Measurements from ENCODE around the gene MARCO. TPM values are rescaled to one million over a fixed set of nuclear protein-coding genes. Genes with fewer than 3 reads are reported as not detected.

MARCO gene
- under 1 TPM in 2 of 3 donors, not detected in 1; 0.22 to 0.56 TPM for total RNA-seq

GRCh38 chr2:118942031-118942430, at the start of gene MARCO:
Gene MARCO (plus strand): TSS chr2:118942194. CDS start chr2:118942301, 107 bp downstream.
- ATAC-seq (no peak), DNase-seq (no peak)
- H3K36me3 Mint-ChIP-seq (ENCODE audit: insufficient read depth): no peaks in the 10 kb centered on the region
- H3K27me3 Mint-ChIP-seq (ENCODE audit: low read depth): peaks cover 9% of the 10 kb centered on the region
- H3K4me3 Mint-ChIP-seq: no peak within 1 kb of the TSS
- H3K9me3 Mint-ChIP-seq: no peaks in the 10 kb centered on the region
- peaks cover 7% of the 10 kb centered on the region for H3K4me1 Mint-ChIP-seq (ENCODE audit: low read depth)

GRCh38 chr2:118893100-118893499, 48.9 kb upstream of the MARCO start:
- ATAC-seq (no peak), DNase-seq (no peak)
- no peak overlapping the region for H3K4me3 Mint-ChIP-seq
- H3K9me3 Mint-ChIP-seq: peaks cover 15% of the 10 kb centered on the region
- no peaks in the 10 kb centered on the region for H3K27me3 Mint-ChIP-seq (ENCODE audit: low read depth)
- no peaks in the 10 kb centered on the region for H3K4me1 Mint-ChIP-seq (ENCODE audit: low read depth)
- no peaks in the 10 kb centered on the region for H3K36me3 Mint-ChIP-seq (ENCODE audit: insufficient read depth)

GRCh38 chr2:118902266-118903028, 39.5 kb upstream of the MARCO start:
- Mint-ChIP-seq H3K27me3 (ENCODE audit: low read depth) (peaks cover 2% of the 10 kb centered on the region), H3K9me3 (peaks cover 4% of the 10 kb centered on the region), H3K4me3 (no peak overlapping the region), H3K36me3 (ENCODE audit: insufficient read depth) (no peaks in the 10 kb centered on the region), H3K4me1 (ENCODE audit: low read depth) (peaks cover 27% of the 10 kb centered on the region)
- DNase-seq (no peak), ATAC-seq (no peak)

- Mint-ChIP-seq H3K4me3 (no peak overlapping the region), H3K27me3 (ENCODE audit: low read depth) (peaks cover 2% of the 10 kb centered on the region), H3K36me3 (ENCODE audit: insufficient read depth) (no peaks in the 10 kb centered on the region), H3K9me3 (peaks cover 4% of the 10 kb centered on the region), H3K4me1 (ENCODE audit: low read depth) (peaks cover 27% of the 10 kb centered on the region)
- ATAC-seq (no peak), DNase-seq (no peak)
These were observed 39.0 kb upstream of the MARCO start for GRCh38 chr2:118903029-118903351.

- ATAC-seq: no peak
- H3K4me3 Mint-ChIP-seq: no peak overlapping the region
- H3K4me1 Mint-ChIP-seq (ENCODE audit: low read depth): peaks cover 27% of the 10 kb centered on the region
- H3K9me3 Mint-ChIP-seq: peaks cover 4% of the 10 kb centered on the region
- H3K36me3 Mint-ChIP-seq (ENCODE audit: insufficient read depth): no peaks in the 10 kb centered on the region
- DNase-seq: no peak
- H3K27me3 Mint-ChIP-seq (ENCODE audit: low read depth): peaks cover 2% of the 10 kb centered on the region
These were observed 38.2 kb upstream of the MARCO start for GRCh38 chr2:118903551-118904479.

GRCh38 chr2:118905206-118905605, 36.8 kb upstream of the MARCO start:
- ATAC-seq: no peak
- Mint-ChIP-seq H3K36me3 (ENCODE audit: insufficient read depth) (no peaks in the 10 kb centered on the region), H3K4me1 (ENCODE audit: low read depth) (peaks cover 27% of the 10 kb centered on the region), H3K9me3 (peaks cover 4% of the 10 kb centered on the region), H3K27me3 (ENCODE audit: low read depth) (peaks cover 2% of the 10 kb centered on the region), H3K4me3 (no peak overlapping the region)
- DNase-seq: no peak

- H3K27me3 Mint-ChIP-seq (ENCODE audit: low read depth): peaks cover 2% of the 10 kb centered on the region
- no peak for ATAC-seq
- DNase-seq: no peak
- peaks cover 27% of the 10 kb centered on the region for H3K4me1 Mint-ChIP-seq (ENCODE audit: low read depth)
- H3K4me3 Mint-ChIP-seq: no peak overlapping the region
- H3K36me3 Mint-ChIP-seq (ENCODE audit: insufficient read depth): no peaks in the 10 kb centered on the region
- H3K9me3 Mint-ChIP-seq: peaks cover 4% of the 10 kb centered on the region
These were observed 35.8 kb upstream of the MARCO start for GRCh38 chr2:118906186-118906585.

GRCh38 chr2:118907759-118908158, 34.2 kb upstream of the MARCO start:
- H3K4me3 Mint-ChIP-seq: no peak overlapping the region
- H3K9me3 Mint-ChIP-seq: no peaks in the 10 kb centered on the region
- no peaks in the 10 kb centered on the region for H3K27me3 Mint-ChIP-seq (ENCODE audit: low read depth)
- peaks cover 18% of the 10 kb centered on the region for H3K4me1 Mint-ChIP-seq (ENCODE audit: low read depth)
- no peak for ATAC-seq
- no peaks in the 10 kb centered on the region for H3K36me3 Mint-ChIP-seq (ENCODE audit: insufficient read depth)
- DNase-seq: no peak

GRCh38 chr2:118909191-118909590, 32.8 kb upstream of the MARCO start:
- H3K4me3 Mint-ChIP-seq: no peak overlapping the region
- no peaks in the 10 kb centered on the region for H3K27me3 Mint-ChIP-seq (ENCODE audit: low read depth)
- DNase-seq (no peak), ATAC-seq (no peak)
- H3K9me3 Mint-ChIP-seq: no peaks in the 10 kb centered on the region
- peaks cover 4% of the 10 kb centered on the region for H3K4me1 Mint-ChIP-seq (ENCODE audit: low read depth)
- H3K36me3 Mint-ChIP-seq (ENCODE audit: insufficient read depth): no peaks in the 10 kb centered on the region

GRCh38 chr2:118911166-118911856, 30.7 kb upstream of the MARCO start:
- H3K4me3 Mint-ChIP-seq: no peak overlapping the region
- no peak for DNase-seq
- no peaks in the 10 kb centered on the region for H3K36me3 Mint-ChIP-seq (ENCODE audit: insufficient read depth)
- no peaks in the 10 kb centered on the region for H3K27me3 Mint-ChIP-seq (ENCODE audit: low read depth)
- no peak for ATAC-seq
- H3K9me3 Mint-ChIP-seq: no peaks in the 10 kb centered on the region
- no peaks in the 10 kb centered on the region for H3K4me1 Mint-ChIP-seq (ENCODE audit: low read depth)

- H3K27me3 Mint-ChIP-seq (ENCODE audit: low read depth): no peaks in the 10 kb centered on the region
- H3K9me3 Mint-ChIP-seq: no peaks in the 10 kb centered on the region
- H3K4me3 Mint-ChIP-seq: no peak overlapping the region
- no peak for DNase-seq
- ATAC-seq: no peak
- H3K4me1 Mint-ChIP-seq (ENCODE audit: low read depth): no peaks in the 10 kb centered on the region
- H3K36me3 Mint-ChIP-seq (ENCODE audit: insufficient read depth): no peaks in the 10 kb centered on the region
These were observed 30.1 kb upstream of the MARCO start for GRCh38 chr2:118911936-118912335.

GRCh38 chr2:118913131-118913802, 28.7 kb upstream of the MARCO start:
- Mint-ChIP-seq H3K4me3 (no peak overlapping the region), H3K27me3 (ENCODE audit: low read depth) (no peaks in the 10 kb centered on the region), H3K36me3 (ENCODE audit: insufficient read depth) (no peaks in the 10 kb centered on the region), H3K9me3 (no peaks in the 10 kb centered on the region), H3K4me1 (ENCODE audit: low read depth) (no peaks in the 10 kb centered on the region)
- DNase-seq: no peak
- ATAC-seq: no peak

- Mint-ChIP-seq H3K27me3 (ENCODE audit: low read depth) (no peaks in the 10 kb centered on the region), H3K4me3 (no peak overlapping the region), H3K4me1 (ENCODE audit: low read depth) (no peaks in the 10 kb centered on the region), H3K36me3 (ENCODE audit: insufficient read depth) (no peaks in the 10 kb centered on the region), H3K9me3 (no peaks in the 10 kb centered on the region)
- DNase-seq (no peak), ATAC-seq (no peak)
These were observed 28.0 kb upstream of the MARCO start for GRCh38 chr2:118913803-118914645.
